Spleen (tissue), 11 donors: Measurements from ENCODE around the gene SPTBN5. TPM values are rescaled to one million over a fixed set of nuclear protein-coding genes. Genes with fewer than 3 reads are reported as not detected.

Source experiments
- DNase-seq: peaks from one replicate; pipeline ENCODE4 v3.0.0-alpha.2; 2020
- H3K27ac ChIP-seq, 8 donors: fragments of 200-600 bp; sonication (generic) in 7 of 8; 1 replicate in 4 of 8; 2 replicates in 4 of 8; pipeline versions ENCODE4 v1.5.0 to v1.8.0; 2016 to 2021; ENCODE audit warnings: inconsistent platforms in 4 of 8, mild to moderate bottlenecking in 4 of 8, moderate library complexity in 1 of 8
- H3K27me3 ChIP-seq, 7 donors: fragments of 200-600 bp; sonication (generic) in 6 of 7; replicated peaks in 1 of 7; 1 replicate in 4 of 7; 2 replicates in 3 of 7; pipeline versions ENCODE4 v1.5.0 to v1.8.0; 2016 to 2021; ENCODE audit warnings: inconsistent platforms in 3 of 7, mild to moderate bottlenecking in 1 of 7
- H3K36me3 ChIP-seq, 6 donors: fragments of 200-600 bp; sonication (generic) in 5 of 6; 1 replicate in 4 of 6; 2 replicates in 2 of 6; pipeline versions ENCODE4 v1.5.0 to v1.8.0; 2016 to 2021; ENCODE audit warnings: inconsistent platforms in 2 of 6
- H3K4me1 ChIP-seq, 6 donors: fragments of 200-600 bp; sonication (generic) in 5 of 6; 1 replicate in 3 of 6; 2 replicates in 3 of 6; pipeline versions ENCODE4 v1.5.0 to v1.8.0; 2016 to 2021; ENCODE audit warnings: inconsistent platforms in 3 of 6
- H3K4me3 ChIP-seq, 8 donors: fragments of 200-600 bp; sonication (generic) in 7 of 8; 1 replicate in 4 of 8; 2 replicates in 4 of 8; pipeline versions ENCODE4 v1.5.0 to v1.8.0; 2016 to 2021; ENCODE audit warnings: inconsistent platforms in 4 of 8, mild to moderate bottlenecking in 4 of 8, moderate library complexity in 2 of 8
- H3K9me3 ChIP-seq, 8 donors: fragments of 200-600 bp; sonication (generic) in 7 of 8; 1 replicate in 4 of 8; 2 replicates in 4 of 8; pipeline versions ENCODE4 v1.5.0 to v1.8.0; 2016 to 2021; ENCODE audit warnings: inconsistent platforms in 4 of 8
- CTCF ChIP-seq, 11 experiments: fragments of 200-600 bp in 7 of 11; fragments of 450-650 bp in 4 of 11; sonication (generic) in 4 of 11; IDR thresholded peaks in 8 of 11; conservative IDR thresholded peaks in 3 of 11; 1 replicate in 7 of 11; 2 replicates in 4 of 11; pipeline versions ENCODE4 v1.4.0 to v1.8.0; 2016 to 2021; ENCODE audit warnings: antibody characterized with exemption in 11 of 11, inconsistent platforms in 4 of 11, mild to moderate bottlenecking in 1 of 11
- POLR2A ChIP-seq, 3 donors: fragments of 450-650 bp; IDR thresholded peaks; one replicate each; pipeline ENCODE4 v1.5.1; 2017; ENCODE audit warnings: antibody characterized with exemption in 3 of 3, mild to moderate bottlenecking in 1 of 3
- POLR2AphosphoS5 ChIP-seq, 3 donors: sonication (generic); formaldehyde crosslinking; IDR thresholded peaks; one replicate each; pipeline ENCODE4 v1.5.1; 2017; ENCODE audit warnings: antibody characterized with exemption in 3 of 3
- WGBS, 5 donors: extraction: QIAGEN DNeasy Blood & Tissue Kit in 3 of 5; methylation state at CpG; one replicate each; pipeline versions ENCODE4 v1.1.5 to v1.1.7; 2013 to 2018; 5-methylcytosine and 5-hydroxymethylcytosine counted together
- intact Hi-C: fragments of 100-400 bp; cut with DNase I; formaldehyde crosslinking; loops from one replicate; pipeline ENCODE4 v1.15.0; 2023; ENCODE audit warnings: low total_unique reads
- polyA plus RNA-seq, 3 donors: library from polyadenylated mRNA; stranded (reverse); fragments of 200-250 nt; gene quantifications; one replicate each; pipeline ENCODE4 v1.2.1, GENCODE V29; 2013
- total RNA-seq, 7 donors: library from RNA; depleted of rRNA in 3 of 7; stranded (reverse); fragments of >200 nt in 3 of 7; fragmentation: NEBNext Ultra II Directional in 4 of 7; extraction: Animal tissue kit (Norgen Biotek cat#: 25700) in 4 of 7; gene quantifications; one replicate each; pipeline versions ENCODE4 v1.1.0 to v1.2.1, GENCODE V29; 2016 to 2021
- donor health status: healthy with polysubstance abuse.
- donor health status: DM: no; HTN: no; CAD: no; lungs with moderate emphysema.
- donor health status: DM: no; HTN: no; CAD: no.
- donor health status: Bipolar disorder and iron deficiency.
- donor health status: healthy.
- donor health status: DM: no; HTN: no; CAD: no.
- donor health status: DM: yes; HTN: yes; CAD: no.

SPTBN5 gene
- total and polyA plus RNA-seq, 10 donors: 0.19 to 2.0 (median 0.73) TPM

- intact Hi-C loops: loop anchor here (10.0 kb wide), 1 partner anchor 85 kb away; no protein-coding TSS in a partner anchor
- no peak overlapping the region for H3K27ac ChIP-seq
- H3K4me3 ChIP-seq: no peak overlapping the region
- no peaks in the 10 kb centered on the region for H3K4me1 ChIP-seq
- H3K27me3 ChIP-seq: no peaks in the 10 kb centered on the region
- H3K36me3 ChIP-seq: peaks cover 0 to 100% (median 80%) of the 10 kb centered on the region in 6 donors
- DNase-seq: no peak
- no peaks in the 10 kb centered on the region for H3K9me3 ChIP-seq
- WGBS, 5 donors: 80 to 91% (median 85%) methylated on average over 9 of the region's 9 CpGs
- TF ChIP-seq POLR2AphosphoS5 (IDR thresholded peaks at IDR 0.05) (no peak), POLR2A (IDR thresholded peaks at IDR 0.05) (no peak), CTCF (IDR thresholded peaks at IDR 0.05 in 8 of 11, conservative IDR thresholded peaks at IDR 0.05 in 3 of 11) (no peak)
These were observed 74.3 kb downstream of the SPTBN5 start for GRCh38 chr15:41819455-41820050.

- intact Hi-C loops: loop anchor here (10.0 kb wide), 1 partner anchor 87 kb away; no protein-coding TSS in a partner anchor
- TF ChIP-seq CTCF (IDR thresholded peaks at IDR 0.05 in 8 of 11, conservative IDR thresholded peaks at IDR 0.05 in 3 of 11): no peak
These were observed 76.1 kb downstream of the SPTBN5 start for GRCh38 chr15:41817781-41818180.

DNA sequence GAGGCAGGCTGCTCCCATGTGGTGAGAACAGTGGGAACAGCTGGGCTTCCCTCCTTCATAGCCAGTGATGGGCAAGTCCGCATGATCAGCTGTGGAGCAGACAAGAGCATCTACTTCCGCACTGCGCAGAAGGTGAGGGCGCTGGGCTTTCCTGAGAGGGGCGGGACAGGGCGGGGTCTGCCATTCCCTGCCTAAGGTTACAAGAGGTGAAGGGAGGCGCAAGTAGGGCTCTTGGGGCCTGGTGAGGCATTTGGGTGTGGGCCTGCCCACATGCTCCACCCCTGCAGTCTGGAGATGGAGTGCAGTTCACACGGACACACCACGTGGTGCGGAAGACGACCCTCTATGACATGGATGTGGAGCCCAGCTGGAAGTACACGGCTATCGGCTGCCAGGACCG lies 76.5 kb downstream of the SPTBN5 start:
- Histone ChIP-seq H3K9me3 (no peaks in the 10 kb centered on the region), H3K4me3 (no peak overlapping the region), H3K4me1 (no peaks in the 10 kb centered on the region), H3K27ac (no peak overlapping the region), H3K36me3 (peaks cover 0 to 100% (median 80%) of the 10 kb centered on the region in 6 donors), H3K27me3 (no peaks in the 10 kb centered on the region)
- 92 to 99% (median 94%) methylated on average over 7 to 14 of the region's 14 CpGs for whole genome bisulfite sequencing, 5 donors
- no peak for TF ChIP-seq CTCF (IDR thresholded peaks at IDR 0.05 in 8 of 11, conservative IDR thresholded peaks at IDR 0.05 in 3 of 11)
- peak in 1 of 3 donors; percentile 10 for TF ChIP-seq POLR2AphosphoS5 (IDR thresholded peaks at IDR 0.05)
- intact Hi-C loops: loop anchor here (10.0 kb wide), 1 partner anchor 87 kb away; no protein-coding TSS in a partner anchor
- DNase-seq: peak; percentile 47

More at GRCh38 chr15:41817781-41818180, 76.1 kb downstream of the SPTBN5 start:
- H3K4me3 ChIP-seq: no peak overlapping the region
- no peaks in the 10 kb centered on the region for H3K27me3 ChIP-seq
- no peaks in the 10 kb centered on the region for H3K9me3 ChIP-seq
- peaks cover 0 to 100% (median 80%) of the 10 kb centered on the region in 6 donors for H3K36me3 ChIP-seq
- no peaks in the 10 kb centered on the region for H3K4me1 ChIP-seq
- DNase-seq: no peak
- H3K27ac ChIP-seq: no peak overlapping the region
- 85 to 97% (median 93%) methylated on average over 6 of the region's 6 CpGs for WGBS, 5 donors

GRCh38 chr15:41816788-41817187 lies 77.1 kb downstream of the SPTBN5 start:
- intact Hi-C loops: loop anchor here (10.0 kb wide), 1 partner anchor 88 kb away; no protein-coding TSS in a partner anchor
- no peaks in the 10 kb centered on the region for H3K9me3 ChIP-seq
- H3K27ac ChIP-seq: no peak overlapping the region
- H3K36me3 ChIP-seq: peaks cover 0 to 100% (median 77%) of the 10 kb centered on the region in 6 donors
- H3K27me3 ChIP-seq: no peaks in the 10 kb centered on the region
- 96 to 100% (median 98%) methylated on average over 1 to 9 of the region's 9 CpGs for WGBS, 5 donors
- peaks cover 0 to 2% (median 0%) of the 10 kb centered on the region in 6 donors for H3K4me1 ChIP-seq
- no peak for TF ChIP-seq POLR2AphosphoS5 (IDR thresholded peaks at IDR 0.05)
- TF ChIP-seq POLR2A (IDR thresholded peaks at IDR 0.05): no peak
- no peak for TF ChIP-seq CTCF (IDR thresholded peaks at IDR 0.05 in 8 of 11, conservative IDR thresholded peaks at IDR 0.05 in 3 of 11)
- H3K4me3 ChIP-seq: no peak overlapping the region
- peak; percentile 65 for DNase-seq
